ENCODE data around the gene SPATA18. TPM values are rescaled to one million over a fixed set of nuclear protein-coding genes. Genes with fewer than 3 reads are reported as not detected.

Gene SPATA18
- total and polyA plus RNA-seq, 2 donors (not counting 1 experiment from before 2014, with no cell fraction given), result 7.2 to 20.5 TPM

DNA sequence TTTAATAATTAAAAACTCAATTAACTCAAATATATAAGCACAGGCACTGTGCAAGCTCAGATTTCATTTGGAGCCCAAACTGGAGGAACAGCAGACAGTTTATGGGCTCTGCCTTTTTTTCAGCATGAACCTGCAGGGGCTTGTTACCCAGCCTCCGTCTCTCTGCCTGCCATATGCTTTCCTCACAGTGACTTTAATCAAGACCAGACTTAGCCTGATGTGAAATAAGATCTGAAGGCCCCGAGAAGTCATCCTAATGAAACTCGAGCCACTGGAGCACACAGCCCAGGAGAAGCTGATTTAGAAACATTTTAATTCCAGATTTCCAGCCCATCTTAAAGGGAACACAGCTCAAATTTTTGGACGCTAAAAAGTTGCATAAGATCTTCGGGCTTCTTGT is 55.6 kb downstream of the SPATA18 start:
- Histone ChIP-seq H3K4me1 (ENCODE audit: control insufficient read depth, extremely low read depth, insufficient read depth, low read length) (no peaks in the 10 kb centered on the region), H3K36me3 (ENCODE audit: control insufficient read depth, insufficient read depth, low read length) (no peaks in the 10 kb centered on the region), H3K9ac (ENCODE audit: insufficient read depth, low read length) (no peak overlapping the region), H3K9me3 (ENCODE audit: control insufficient read depth, insufficient read depth, low read depth, low read length) (no peaks in the 10 kb centered on the region), H4K20me1 (ENCODE audit: control insufficient read depth, extremely low read depth, insufficient read depth, low read length) (no peaks in the 10 kb centered on the region), H3K4me2 (ENCODE audit: extremely low read depth, insufficient read depth, low read length) (no peak overlapping the region), H2AFZ (ENCODE audit: low read length) (no peak overlapping the region), H3K27ac (ENCODE audit: insufficient read depth, low read length) (no peak overlapping the region), H3K79me2 (ENCODE audit: control insufficient read depth, insufficient read depth, low read length) (no peaks in the 10 kb centered on the region), H3K27me3 (ENCODE audit: control insufficient read depth, insufficient read depth, low read length) (no peaks in the 10 kb centered on the region), H3K4me3 (replicated peaks in 1 of 4; ENCODE audit: control extremely low read depth in 1 of 4, insufficient read depth in 1 of 4, low read depth in 3 of 4, low read length in 4 of 4) (no peak overlapping the region)
- TF ChIP-seq EZH2 (IDR thresholded peaks at IDR 0.05; ENCODE audit: low read length, missing control alignments), result no peak
- TF ChIP-seq, protein P1, sequence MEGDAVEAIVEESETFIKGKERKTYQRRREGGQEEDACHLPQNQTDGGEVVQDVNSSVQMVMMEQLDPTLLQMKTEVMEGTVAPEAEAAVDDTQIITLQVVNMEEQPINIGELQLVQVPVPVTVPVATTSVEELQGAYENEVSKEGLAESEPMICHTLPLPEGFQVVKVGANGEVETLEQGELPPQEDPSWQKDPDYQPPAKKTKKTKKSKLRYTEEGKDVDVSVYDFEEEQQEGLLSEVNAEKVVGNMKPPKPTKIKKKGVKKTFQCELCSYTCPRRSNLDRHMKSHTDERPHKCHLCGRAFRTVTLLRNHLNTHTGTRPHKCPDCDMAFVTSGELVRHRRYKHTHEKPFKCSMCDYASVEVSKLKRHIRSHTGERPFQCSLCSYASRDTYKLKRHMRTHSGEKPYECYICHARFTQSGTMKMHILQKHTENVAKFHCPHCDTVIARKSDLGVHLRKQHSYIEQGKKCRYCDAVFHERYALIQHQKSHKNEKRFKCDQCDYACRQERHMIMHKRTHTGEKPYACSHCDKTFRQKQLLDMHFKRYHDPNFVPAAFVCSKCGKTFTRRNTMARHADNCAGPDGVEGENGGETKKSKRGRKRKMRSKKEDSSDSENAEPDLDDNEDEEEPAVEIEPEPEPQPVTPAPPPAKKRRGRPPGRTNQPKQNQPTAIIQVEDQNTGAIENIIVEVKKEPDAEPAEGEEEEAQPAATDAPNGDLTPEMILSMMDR (conservative IDR thresholded peaks at IDR 0.05 in 1 of 2, IDR thresholded peaks at IDR 0.05 in 1 of 2; ENCODE audit: low read depth in 1 of 2, low read length in 2 of 2), result no peak
- peak in 1 of 2 donors; percentile 11 for DNase-seq (ENCODE audit: low read depth in 2 of 2)

DNA sequence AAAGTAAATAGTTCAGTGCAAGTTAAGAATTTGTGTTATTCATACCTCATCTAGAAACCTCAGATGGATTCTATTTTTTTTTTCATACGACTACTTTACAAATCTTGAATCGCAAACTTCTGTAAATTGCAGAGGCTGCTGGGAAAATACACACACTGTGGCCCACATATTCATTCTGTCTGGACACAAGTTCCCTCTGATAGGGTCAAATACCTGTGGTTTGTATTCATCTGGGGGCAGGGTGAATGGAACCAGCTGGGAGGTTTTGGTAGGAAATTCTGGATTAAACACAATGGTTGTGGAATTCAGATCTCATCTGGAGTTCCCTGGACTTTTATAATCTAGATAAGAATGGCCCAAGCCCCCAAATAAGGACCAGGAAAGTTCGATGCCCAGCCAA is 56.2 kb downstream of the SPATA18 start:
- Histone ChIP-seq H3K79me2 (ENCODE audit: control insufficient read depth, insufficient read depth, low read length) (no peaks in the 10 kb centered on the region), H2AFZ (ENCODE audit: low read length) (no peak overlapping the region), H3K4me3 (replicated peaks in 1 of 4; ENCODE audit: control extremely low read depth in 1 of 4, insufficient read depth in 1 of 4, low read depth in 3 of 4, low read length in 4 of 4) (no peak overlapping the region), H4K20me1 (ENCODE audit: control insufficient read depth, extremely low read depth, insufficient read depth, low read length) (no peaks in the 10 kb centered on the region), H3K4me2 (ENCODE audit: extremely low read depth, insufficient read depth, low read length) (no peak overlapping the region), H3K27me3 (ENCODE audit: control insufficient read depth, insufficient read depth, low read length) (no peaks in the 10 kb centered on the region), H3K27ac (ENCODE audit: insufficient read depth, low read length) (no peak overlapping the region), H3K9me3 (ENCODE audit: control insufficient read depth, insufficient read depth, low read depth, low read length) (no peaks in the 10 kb centered on the region), H3K4me1 (ENCODE audit: control insufficient read depth, extremely low read depth, insufficient read depth, low read length) (no peaks in the 10 kb centered on the region), H3K9ac (ENCODE audit: insufficient read depth, low read length) (no peak overlapping the region), H3K36me3 (ENCODE audit: control insufficient read depth, insufficient read depth, low read length) (no peaks in the 10 kb centered on the region)
- peak in 1 of 2 donors; percentile 70 for DNase-seq (ENCODE audit: low read depth in 2 of 2)
- TF ChIP-seq, protein P1 (conservative IDR thresholded peaks at IDR 0.05 in 1 of 2, IDR thresholded peaks at IDR 0.05 in 1 of 2; ENCODE audit: low read depth in 1 of 2, low read length in 2 of 2), result no peak
- TF ChIP-seq EZH2 (IDR thresholded peaks at IDR 0.05; ENCODE audit: low read length, missing control alignments), result no peak

DNA sequence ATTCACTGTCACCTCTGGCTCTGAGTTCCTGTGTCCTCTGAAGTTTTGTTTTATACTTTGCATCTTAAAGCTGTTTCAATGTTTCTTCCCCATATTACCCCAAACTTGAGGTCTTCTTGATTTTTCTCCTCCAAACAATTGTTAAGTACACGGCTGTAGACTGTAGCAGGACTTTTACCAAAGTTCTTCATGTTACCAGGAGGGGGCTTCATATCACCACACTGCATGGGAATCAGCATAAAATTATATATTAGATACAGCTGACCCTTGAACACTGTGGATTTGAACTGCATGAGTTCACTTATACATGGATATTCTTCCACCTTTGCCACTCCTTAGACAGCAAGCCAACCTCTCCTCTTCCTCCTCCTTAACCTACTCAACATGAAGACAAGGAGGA is 56.6 kb downstream of the SPATA18 start:
- no peak overlapping the region for H3K4me3 ChIP-seq (replicated peaks in 1 of 4; ENCODE audit: control extremely low read depth in 1 of 4, insufficient read depth in 1 of 4, low read depth in 3 of 4, low read length in 4 of 4)
- H3K4me2 ChIP-seq (ENCODE audit: extremely low read depth, insufficient read depth, low read length), result no peak overlapping the region

More for the DNA sequence above, 56.6 kb downstream of the SPATA18 start:
- no peak for DNase-seq (ENCODE audit: low read depth in 2 of 2)
- Histone ChIP-seq H2AFZ (ENCODE audit: low read length) (no peak overlapping the region), H3K9ac (ENCODE audit: insufficient read depth, low read length) (no peak overlapping the region), H3K27me3 (ENCODE audit: control insufficient read depth, insufficient read depth, low read length) (no peaks in the 10 kb centered on the region), H4K20me1 (ENCODE audit: control insufficient read depth, extremely low read depth, insufficient read depth, low read length) (no peaks in the 10 kb centered on the region), H3K4me1 (ENCODE audit: control insufficient read depth, extremely low read depth, insufficient read depth, low read length) (no peaks in the 10 kb centered on the region), H3K79me2 (ENCODE audit: control insufficient read depth, insufficient read depth, low read length) (no peaks in the 10 kb centered on the region), H3K36me3 (ENCODE audit: control insufficient read depth, insufficient read depth, low read length) (no peaks in the 10 kb centered on the region), H3K27ac (ENCODE audit: insufficient read depth, low read length) (no peak overlapping the region), H3K9me3 (ENCODE audit: control insufficient read depth, insufficient read depth, low read depth, low read length) (no peaks in the 10 kb centered on the region)
- TF ChIP-seq, protein P1 (conservative IDR thresholded peaks at IDR 0.05 in 1 of 2, IDR thresholded peaks at IDR 0.05 in 1 of 2; ENCODE audit: low read depth in 1 of 2, low read length in 2 of 2), result peak in 1 of 2 donors; percentile 14
- TF ChIP-seq EZH2 (IDR thresholded peaks at IDR 0.05; ENCODE audit: low read length, missing control alignments), result no peak

Data from fibroblast of lung (primary cell).